ENCODE measurements around the gene WAC. TPM values are rescaled to one million over a fixed set of nuclear protein-coding genes. Genes with fewer than 3 reads are reported as not detected.

Gene WAC
- total and polyA plus RNA-seq, 7 donors: 39.1 to 180 (median 132) TPM

DNA sequence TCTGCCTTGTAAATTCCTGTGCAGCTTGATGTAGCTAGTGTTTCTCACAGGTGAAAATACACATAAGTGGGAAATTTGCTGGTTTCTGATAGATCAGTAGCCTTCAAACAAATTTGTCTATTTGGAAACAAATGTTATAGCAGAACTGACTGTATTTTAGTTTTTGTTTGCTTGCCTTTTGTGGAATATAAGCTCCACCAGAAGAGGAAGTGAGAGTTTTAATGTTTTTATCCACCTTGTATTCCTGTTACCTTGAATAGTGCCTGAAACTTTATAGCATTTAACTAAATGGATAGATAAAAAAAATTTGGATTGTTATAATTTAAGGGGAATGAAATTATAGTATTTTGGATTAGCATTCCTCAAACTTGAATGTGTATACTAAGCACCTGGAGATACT lies 9.8 kb downstream of the WAC start:
- Histone ChIP-seq H3K27ac (no peak overlapping the region), H3K27me3 (no peaks in the 10 kb centered on the region), H3K4me1 (peaks cover 0 to 44% (median 19%) of the 10 kb centered on the region in 4 donors), H3K9me3 (no peaks in the 10 kb centered on the region), H3K36me3 (peaks cover 4 to 73% (median 6%) of the 10 kb centered on the region in 4 donors), H3K4me3 (no peak overlapping the region)
- intact Hi-C loops (cut with DNase I): no loop called here
- TF ChIP-seq, protein P1, sequence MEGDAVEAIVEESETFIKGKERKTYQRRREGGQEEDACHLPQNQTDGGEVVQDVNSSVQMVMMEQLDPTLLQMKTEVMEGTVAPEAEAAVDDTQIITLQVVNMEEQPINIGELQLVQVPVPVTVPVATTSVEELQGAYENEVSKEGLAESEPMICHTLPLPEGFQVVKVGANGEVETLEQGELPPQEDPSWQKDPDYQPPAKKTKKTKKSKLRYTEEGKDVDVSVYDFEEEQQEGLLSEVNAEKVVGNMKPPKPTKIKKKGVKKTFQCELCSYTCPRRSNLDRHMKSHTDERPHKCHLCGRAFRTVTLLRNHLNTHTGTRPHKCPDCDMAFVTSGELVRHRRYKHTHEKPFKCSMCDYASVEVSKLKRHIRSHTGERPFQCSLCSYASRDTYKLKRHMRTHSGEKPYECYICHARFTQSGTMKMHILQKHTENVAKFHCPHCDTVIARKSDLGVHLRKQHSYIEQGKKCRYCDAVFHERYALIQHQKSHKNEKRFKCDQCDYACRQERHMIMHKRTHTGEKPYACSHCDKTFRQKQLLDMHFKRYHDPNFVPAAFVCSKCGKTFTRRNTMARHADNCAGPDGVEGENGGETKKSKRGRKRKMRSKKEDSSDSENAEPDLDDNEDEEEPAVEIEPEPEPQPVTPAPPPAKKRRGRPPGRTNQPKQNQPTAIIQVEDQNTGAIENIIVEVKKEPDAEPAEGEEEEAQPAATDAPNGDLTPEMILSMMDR (IDR thresholded peaks at IDR 0.05): no peak
- no peak for TF ChIP-seq EP300 (IDR thresholded peaks at IDR 0.05)
- TF ChIP-seq POLR2A (IDR thresholded peaks at IDR 0.05): no peak
- no peak for TF ChIP-seq POLR2AphosphoS5 (IDR thresholded peaks at IDR 0.05)
- no peak for DNase-seq

DNA sequence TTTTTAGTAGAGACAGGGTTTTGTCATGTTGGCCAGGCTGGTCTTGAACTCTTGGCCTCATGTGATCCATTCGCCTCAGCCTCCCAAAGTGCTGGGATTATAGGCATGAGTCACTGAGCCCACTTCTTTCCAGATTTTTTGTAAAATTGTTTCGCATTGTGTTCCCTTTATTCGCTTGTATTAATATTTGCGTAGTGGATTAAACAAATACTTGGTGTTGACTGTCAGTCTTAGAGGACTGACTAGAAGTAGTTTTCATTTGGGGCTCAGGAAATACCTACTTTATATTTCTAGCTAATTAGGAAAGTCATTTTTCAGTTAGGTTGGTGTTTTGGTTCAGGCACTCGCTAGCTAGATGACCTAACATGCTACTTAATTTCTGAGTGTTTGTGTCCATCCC lies 11.1 kb downstream of the WAC start:
- Histone ChIP-seq H3K27ac (no peak overlapping the region), H3K4me3 (no peak overlapping the region), H3K4me1 (peaks cover 0 to 48% (median 23%) of the 10 kb centered on the region in 4 donors), H3K27me3 (no peaks in the 10 kb centered on the region), H3K36me3 (peaks cover 0 to 73% (median 5%) of the 10 kb centered on the region in 4 donors), H3K9me3 (no peaks in the 10 kb centered on the region)
- intact Hi-C loops (cut with DNase I): no loop called here
- whole genome bisulfite sequencing, 2 donors: 93 to 97% methylated on average over 5 of the region's 5 CpGs
- no peak for DNase-seq
- TF ChIP-seq POLR2A (IDR thresholded peaks at IDR 0.05): no peak
- no peak for TF ChIP-seq POLR2AphosphoS5 (IDR thresholded peaks at IDR 0.05)
- TF ChIP-seq EP300 (IDR thresholded peaks at IDR 0.05): no peak
- TF ChIP-seq, protein P1 (IDR thresholded peaks at IDR 0.05): no peak

DNA sequence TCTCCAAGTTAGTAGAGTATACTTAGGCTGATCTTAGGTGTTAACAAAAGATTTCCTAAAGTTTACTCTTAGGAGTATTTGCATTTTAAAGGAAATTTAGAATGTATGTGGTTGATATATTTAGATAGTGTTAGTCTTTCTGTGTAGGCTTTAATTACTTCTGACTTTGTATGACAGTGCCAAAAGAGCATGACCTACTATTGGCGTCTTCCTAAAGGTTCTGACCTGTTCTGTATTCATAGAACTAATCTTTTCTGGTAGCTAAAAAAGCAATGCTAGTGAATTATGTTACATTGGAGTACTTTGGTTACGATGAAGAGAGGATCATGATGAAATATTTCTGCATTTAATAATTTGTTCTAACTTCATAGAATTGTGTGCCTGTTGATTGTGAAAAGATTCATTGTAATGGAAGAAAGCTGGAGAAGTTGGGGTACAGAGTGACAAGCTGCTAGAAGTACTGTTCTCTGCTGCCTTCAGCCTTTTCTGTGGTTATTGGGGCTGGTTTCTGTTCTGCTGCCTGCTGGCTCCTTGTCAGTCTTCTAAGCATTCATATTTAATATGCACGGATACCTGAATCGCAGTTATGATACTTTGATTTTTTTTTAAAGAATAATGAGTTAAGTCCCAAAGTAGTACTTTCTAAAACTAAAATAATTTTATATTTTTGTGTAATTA lies 13.2 kb downstream of the WAC start:
- intact Hi-C loops (cut with DNase I): no loop called here

DNA sequence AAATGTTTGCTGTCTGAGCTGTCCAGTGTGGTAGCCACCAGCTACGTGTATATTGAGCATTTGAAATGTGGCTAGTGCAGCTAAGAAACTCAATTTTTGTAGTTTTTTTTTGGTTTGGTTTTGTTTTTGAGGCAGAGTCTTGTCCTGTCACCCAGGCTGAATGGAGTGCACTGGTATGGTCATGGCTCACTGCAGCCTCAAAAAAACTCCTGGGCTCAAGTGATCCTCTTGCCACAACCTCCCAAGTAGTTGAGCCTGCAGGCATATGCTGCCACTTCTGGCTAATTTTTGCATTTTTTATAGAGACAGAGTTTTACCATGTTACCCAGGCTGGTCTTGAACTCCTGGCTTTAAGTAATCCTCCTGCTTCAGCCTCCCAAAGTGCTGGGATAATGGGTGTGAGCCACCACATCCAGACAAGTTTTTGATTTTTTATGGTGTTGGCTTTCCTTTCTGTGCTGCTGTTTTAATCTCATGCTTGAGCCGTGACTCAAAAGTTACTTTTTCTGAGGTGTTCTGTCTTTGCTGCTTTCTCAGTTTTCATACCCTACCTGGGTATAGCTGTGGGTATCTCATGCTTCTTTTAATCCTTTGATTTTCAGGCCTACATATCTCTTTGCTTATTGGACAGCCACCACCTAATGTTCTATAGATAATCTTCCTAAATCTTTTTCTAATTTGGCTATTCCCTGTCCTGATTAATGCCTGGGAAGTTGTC lies 16.0 kb downstream of the WAC start:
- intact Hi-C loops (cut with DNase I): no loop called here
- no peak overlapping the region for H3K4me3 ChIP-seq
- DNase-seq: no peak
- no peak for TF ChIP-seq EP300 (IDR thresholded peaks at IDR 0.05)
- H3K4me1 ChIP-seq: peaks cover 0 to 65% (median 51%) of the 10 kb centered on the region in 4 donors
- H3K27ac ChIP-seq: no peak overlapping the region
- H3K27me3 ChIP-seq: no peaks in the 10 kb centered on the region
- no peaks in the 10 kb centered on the region for H3K9me3 ChIP-seq
- H3K36me3 ChIP-seq: peaks cover 0 to 43% (median 7%) of the 10 kb centered on the region in 4 donors
- 89 to 94% methylated on average over 2 of the region's 2 CpGs for WGBS, 2 donors

More for the DNA sequence above, 13.2 kb downstream of the WAC start:
- Histone ChIP-seq H3K27ac (no peak overlapping the region), H3K27me3 (no peaks in the 10 kb centered on the region), H3K4me3 (no peak overlapping the region), H3K9me3 (no peaks in the 10 kb centered on the region), H3K36me3 (peaks cover 0 to 65% (median 7%) of the 10 kb centered on the region in 4 donors), H3K4me1 (peaks cover 0 to 52% (median 38%) of the 10 kb centered on the region in 4 donors)
- TF ChIP-seq EP300 (IDR thresholded peaks at IDR 0.05): no peak
- TF ChIP-seq, protein P1 (IDR thresholded peaks at IDR 0.05): no peak
- no peak for TF ChIP-seq POLR2AphosphoS5 (IDR thresholded peaks at IDR 0.05)
- TF ChIP-seq POLR2A (IDR thresholded peaks at IDR 0.05): no peak
- no peak for DNase-seq
- 63 to 64% methylated on average over 4 of the region's 4 CpGs for WGBS, 2 donors

DNA sequence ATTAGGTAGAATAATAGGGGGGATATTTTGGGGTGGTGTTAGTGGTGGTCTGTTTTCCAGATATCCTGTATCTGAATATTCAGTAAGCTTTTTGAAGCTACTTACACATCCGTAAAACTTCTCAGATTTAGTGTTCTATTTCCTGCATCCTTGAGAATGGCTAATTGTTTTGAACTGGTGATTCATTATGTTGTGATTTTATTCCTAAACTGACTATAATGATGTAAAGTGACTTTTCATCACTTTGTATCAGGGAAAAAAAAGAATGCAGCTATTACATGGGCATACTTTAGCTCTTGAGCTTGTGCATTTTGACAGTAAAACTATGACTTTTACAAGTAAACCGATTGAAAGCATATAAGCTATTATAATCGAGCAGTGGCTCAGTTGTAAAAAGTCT lies 18.2 kb downstream of the WAC start:
- Histone ChIP-seq H3K9me3 (no peaks in the 10 kb centered on the region), H3K27me3 (no peaks in the 10 kb centered on the region), H3K36me3 (peaks cover 0 to 35% (median 7%) of the 10 kb centered on the region in 4 donors), H3K4me3 (no peak overlapping the region), H3K27ac (no peak overlapping the region), H3K4me1 (peaks cover 0 to 75% (median 64%) of the 10 kb centered on the region in 4 donors)
- intact Hi-C loops (cut with DNase I): no loop called here
- no peak for DNase-seq
- TF ChIP-seq, protein P1 (IDR thresholded peaks at IDR 0.05): no peak
- no peak for TF ChIP-seq POLR2AphosphoS5 (IDR thresholded peaks at IDR 0.05)
- TF ChIP-seq EP300 (IDR thresholded peaks at IDR 0.05): no peak
- no peak for TF ChIP-seq POLR2A (IDR thresholded peaks at IDR 0.05)
- 39 to 59% methylated on average over 3 of the region's 3 CpGs for WGBS, 2 donors
